Urothelium cell line (cell line): Measurements from ENCODE around the gene UBE2M.

ENCODE experiments used
- DNase-seq: peaks from one replicate; pipeline ENCODE4 v3.0.0; 2011; ENCODE audit warnings: low spot score, mixed read lengths
- FAIRE-seq: peaks from 2 replicates; lab custom pipeline; 2011; peaks lifted over from hg19 to GRCh38; lab: Jason Lieb, UNC

The UBE2M gene

DNA sequence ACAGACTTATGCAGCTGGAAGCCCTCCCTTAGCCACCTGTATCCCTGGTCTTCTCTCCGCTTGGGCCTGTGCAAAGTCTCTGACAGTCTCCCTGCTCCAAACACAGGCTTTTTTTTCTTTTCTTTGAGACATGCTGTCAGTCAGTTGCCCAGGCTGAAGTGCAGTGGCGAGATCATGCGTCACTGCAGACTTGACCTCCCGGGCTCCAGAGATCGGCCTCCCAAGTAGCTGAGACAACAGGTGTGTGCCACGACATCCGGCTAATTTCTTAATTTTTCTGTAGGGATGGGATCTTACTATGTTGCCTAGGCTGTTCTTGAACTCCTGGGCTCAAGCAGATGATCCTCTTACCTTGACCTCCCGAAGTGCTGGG is 13.2 kb upstream of the UBE2M start:
- no peak for FAIRE-seq
- no peak for DNase-seq

DNA sequence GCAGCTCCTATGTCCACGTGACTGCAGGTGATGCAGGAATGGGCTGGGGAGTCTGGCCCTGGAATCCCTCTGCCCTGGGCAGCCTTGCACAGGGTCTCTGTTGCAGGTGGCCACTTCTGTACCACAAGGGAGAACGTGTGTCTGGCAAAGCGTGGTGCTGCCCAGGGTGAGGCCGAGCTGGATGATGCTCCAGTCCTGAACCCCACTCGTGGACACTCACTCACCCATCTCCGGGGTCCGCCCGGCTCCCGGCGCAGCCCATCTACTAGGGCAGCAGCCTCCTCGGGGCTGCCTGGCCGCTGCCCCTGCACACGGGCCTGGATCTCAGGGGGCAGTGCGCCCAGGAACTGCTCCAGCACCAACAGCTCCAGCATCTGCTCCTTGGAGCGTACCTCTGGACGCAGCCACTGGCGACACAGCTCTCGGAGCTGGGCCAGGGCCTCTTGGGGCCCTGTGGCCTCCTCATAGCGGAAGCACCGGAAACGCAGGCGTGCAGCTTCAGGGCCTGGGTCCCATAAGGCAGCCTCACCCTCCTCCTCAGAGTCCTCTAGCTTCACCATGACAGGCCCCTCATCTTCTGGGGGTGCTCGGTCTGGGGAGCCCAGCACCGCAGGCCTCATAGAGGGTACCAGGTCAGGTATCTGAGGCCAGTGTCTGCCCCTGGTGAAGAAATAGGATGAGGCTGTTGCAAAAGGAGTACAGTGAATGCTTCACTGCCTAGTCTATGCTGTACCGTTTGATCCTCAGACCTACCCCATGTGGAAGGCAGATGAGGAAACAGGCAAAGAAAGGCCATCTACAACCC is 12.6 kb upstream of the UBE2M start:
- FAIRE-seq (no peak), DNase-seq (no peak)

DNA sequence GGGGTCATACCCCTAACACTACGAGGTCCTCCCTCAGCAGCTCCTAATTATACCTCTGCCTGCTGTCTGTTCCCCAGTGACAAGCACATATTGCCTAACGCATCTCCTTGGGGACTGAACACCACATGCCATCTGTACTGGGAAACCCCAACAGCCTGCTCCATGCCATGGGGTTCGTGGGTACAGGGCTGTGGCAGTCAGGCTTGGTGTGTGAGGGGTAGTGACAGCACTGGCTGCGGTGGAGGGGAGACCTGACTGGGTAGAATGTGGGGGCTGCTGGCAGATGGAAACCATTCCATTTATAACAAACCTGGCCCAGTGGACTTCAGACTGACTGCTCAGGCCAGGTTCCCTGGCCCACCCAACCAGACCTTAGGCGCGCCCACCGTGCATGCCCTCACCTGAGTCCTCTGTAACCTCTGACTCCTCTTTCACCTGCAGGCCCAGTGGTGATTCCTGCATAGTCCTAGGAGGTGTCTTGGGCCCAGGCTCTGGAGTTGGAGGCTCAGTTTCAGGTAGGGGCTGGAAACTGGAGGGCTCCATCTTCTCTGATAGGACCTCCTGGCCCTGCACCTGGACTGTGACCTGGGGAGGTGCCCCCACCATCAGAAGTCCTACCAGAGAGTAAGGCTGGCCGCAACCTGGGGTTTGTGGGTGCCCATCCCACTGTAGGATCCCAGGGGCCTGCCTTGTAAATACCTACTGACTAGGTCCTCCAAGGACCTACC is 11.7 kb upstream of the UBE2M start:
- FAIRE-seq (no peak), DNase-seq (no peak)

DNA sequence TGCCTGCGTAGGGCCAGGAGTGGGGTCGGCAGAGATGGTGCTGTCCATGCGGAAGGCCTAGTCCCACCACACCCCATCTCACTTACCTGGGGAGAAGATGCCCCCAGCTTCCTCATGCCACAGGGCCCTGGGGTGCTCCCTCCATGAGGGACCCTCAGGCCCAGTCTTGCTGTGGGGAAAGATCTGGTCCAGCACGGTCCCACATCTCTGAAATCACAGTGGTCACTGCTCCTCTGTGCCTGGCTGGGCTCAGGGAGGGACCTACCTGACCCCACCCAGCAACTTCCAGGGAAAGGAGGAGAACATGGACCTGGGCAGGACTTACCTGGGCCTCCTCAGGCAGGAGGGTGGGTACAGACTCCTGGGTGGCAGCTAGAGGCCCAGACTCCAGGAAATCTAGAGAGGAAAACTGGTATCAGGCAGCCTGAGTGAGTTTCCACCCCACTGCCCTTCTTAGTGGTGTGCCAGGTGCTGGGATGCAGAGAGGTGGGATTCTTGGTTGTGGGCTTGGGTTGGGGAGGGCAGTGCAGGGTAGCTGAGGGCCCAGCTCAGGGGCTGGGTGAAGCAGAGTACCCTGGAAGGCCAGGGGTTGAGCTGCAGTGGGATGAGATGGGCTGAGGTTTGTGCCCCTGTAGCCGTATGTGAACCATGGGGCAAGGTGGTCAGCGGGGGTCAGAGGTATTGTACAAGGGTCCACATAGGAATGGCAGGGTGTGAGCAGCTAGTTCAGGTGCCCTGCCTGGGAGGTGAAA is 11.0 kb upstream of the UBE2M start:
- no peak for FAIRE-seq
- DNase-seq, result no peak

DNA sequence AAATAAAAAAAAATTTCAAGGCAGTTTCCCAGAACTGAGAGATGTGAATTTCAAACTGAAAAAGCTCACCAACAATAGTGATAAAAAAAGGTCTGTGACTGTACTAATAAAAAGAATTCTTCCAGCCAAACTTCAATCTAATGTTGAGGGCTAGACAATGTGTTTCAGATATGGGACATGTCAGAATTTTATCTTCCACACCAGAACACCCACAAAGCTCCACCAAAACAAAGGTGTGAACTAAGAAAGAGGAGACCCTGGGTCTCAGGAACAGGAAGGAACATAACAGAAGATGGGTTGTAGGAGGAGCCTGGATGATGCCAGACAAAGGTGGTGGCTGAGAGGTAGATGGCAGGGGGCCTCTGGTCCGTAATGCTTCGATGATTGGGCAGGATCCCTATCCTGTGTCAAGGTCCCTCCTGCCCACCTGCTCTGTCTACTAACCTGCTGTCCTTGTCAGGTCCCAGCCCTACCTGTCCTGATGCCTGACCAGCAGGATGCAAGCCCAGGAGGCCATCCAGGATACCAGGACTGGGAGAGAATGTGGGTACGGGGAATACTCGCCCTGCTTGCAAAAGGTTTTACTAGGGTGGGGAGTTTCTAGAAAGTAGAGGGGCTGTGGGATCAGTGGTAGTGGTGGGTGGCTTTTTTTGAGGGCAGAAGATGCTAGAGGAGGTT is 10.2 kb upstream of the UBE2M start:
- FAIRE-seq, result no peak
- DNase-seq, result no peak

DNA sequence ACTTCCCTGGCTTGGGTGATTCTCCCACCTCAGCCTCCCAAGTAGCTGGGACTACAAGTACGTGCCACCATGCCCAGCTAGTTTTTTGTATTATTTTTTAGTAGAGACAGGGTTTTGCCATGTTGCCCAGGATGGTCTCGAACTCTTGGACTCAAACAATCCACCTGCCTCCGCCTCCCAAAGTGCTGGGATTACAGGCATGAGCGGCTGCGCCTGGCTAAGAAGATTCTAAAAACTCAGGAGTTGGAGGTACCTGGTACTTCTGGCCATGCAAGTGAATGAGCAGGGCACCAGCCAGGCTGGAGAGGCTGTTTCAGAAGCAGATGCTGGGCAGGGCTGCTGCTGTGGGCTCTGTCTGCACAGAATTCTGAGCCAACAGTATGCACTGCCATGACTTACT is 8.6 kb upstream of the UBE2M start:
- FAIRE-seq (no peak), DNase-seq (no peak)

DNA sequence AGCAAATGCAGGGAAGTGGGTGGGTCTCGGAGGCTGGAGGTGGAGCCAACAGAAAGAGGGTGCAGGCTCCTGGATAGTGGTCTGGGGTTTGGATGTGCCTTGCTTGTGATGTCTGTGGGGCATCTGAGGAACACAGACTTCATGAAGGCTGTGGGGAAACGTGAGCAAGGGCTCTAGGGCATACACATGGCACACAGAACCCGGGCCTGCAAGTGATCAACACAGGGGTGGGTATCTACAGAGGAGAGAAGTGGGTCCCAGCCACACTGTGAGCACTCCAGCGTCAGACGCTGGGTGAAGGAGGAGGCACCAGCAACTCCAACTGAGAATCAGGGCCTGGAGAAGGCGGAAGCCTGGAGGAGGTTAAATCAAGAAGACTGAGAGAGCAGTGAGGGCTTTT is 5.4 kb upstream of the UBE2M start:
- DNase-seq (no peak), FAIRE-seq (no peak)

DNA sequence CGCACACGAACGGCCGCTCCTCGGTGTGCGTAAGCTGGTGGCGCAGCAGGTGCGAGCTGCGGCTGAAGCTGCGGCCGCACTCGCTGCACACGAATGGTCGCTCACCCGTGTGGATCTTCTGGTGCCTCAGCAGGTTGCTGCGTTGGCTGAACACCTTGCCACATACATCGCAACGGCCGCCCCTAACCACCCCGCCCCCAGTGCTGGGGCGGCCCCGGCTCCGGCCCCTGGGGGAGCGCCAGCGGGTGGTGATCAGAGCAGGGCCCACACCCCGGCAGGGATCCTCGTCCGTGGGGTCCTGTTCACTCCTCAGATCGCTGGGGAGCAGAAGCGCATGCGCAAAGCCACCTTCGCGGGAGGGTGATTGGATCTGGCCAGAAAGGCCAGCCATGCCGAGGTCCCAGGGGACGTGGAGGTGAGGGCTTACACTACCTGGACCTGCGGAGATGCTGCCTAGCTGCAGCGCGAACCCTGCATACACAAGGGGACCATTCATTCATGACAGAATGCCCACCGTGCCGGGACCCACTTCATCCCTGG is 4.7 kb upstream of the UBE2M start:
- FAIRE-seq (no peak), DNase-seq (no peak)

DNA sequence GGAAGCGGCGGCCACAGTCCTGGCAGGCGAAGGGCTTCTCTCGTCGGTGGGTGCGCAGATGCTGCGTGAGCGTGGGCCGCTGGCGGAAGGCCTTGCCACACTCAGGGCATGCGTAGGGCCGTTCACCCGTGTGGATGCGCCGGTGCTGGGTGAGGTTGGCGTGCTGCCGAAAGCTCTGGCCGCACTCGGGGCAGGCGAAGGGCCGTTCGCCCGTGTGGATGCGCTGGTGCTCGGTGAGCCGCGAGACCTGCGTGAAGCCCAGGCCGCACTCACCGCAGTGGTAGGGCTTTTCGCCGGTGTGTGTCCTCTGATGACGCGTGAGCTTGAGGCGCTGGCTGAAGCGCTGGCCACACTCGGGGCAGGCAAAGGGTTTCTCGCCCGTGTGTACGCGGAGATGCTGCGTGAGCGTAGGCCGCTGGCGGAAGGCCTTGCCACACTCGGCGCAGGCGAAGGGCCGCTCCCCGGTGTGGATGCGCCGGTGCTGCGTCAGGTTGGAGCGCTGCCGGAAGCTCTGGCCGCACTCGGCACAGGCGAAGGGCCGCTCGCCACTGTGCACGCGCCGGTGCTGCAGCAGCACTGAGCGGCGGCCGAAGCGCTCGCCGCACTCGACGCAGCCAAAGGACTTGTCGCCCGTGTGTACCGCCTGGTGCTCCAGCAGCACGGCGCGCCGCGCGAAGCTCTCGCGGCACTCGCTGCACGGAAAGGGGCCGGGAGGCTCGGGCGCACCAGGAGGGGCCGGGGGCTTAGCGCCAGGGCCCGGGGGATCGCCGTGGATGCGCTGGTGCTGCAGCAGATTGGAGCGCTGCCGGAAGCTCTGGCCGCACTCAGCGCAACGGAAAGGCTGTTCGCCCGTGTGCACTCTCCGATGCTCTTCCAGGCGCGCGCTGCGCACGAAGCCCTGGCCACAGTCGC is 4.0 kb upstream of the UBE2M start:
- FAIRE-seq (no peak), DNase-seq (no peak)

DNA sequence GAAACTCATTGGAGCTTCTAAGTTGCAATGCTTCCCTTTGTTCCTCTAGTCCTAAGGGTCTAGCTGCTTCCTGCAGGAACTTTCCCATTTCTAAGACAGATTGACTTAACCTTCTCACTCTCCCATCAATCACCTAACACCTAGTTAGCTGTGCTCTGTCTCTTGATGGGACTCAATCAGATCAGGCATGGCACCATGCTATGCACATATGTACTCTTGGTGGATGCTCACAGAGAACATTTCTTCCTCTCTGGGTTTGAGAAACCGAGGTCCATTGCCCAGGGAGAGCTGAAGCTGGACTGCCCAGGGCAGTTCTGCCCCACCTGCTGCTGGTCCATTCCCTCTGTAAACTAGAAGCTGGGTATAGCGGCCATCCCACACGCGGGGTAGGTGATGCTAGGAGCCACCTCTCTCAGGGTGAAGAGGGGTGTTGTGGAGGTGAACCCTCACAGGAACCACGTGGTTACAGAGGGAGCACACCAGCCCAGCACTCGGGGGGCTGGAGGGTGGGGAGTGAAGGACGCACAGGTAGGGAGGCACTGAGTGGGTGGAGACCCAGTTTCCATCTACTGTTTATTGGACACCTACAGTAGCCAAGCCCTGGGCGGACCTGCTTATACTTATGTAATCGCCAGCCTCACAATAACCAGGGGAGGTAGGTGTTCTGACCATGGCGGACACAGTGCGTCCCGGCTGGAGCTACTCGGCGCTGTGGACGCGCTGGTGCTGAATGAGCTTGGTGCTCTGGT is 3.1 kb upstream of the UBE2M start:
- FAIRE-seq (no peak), DNase-seq (no peak)

DNA sequence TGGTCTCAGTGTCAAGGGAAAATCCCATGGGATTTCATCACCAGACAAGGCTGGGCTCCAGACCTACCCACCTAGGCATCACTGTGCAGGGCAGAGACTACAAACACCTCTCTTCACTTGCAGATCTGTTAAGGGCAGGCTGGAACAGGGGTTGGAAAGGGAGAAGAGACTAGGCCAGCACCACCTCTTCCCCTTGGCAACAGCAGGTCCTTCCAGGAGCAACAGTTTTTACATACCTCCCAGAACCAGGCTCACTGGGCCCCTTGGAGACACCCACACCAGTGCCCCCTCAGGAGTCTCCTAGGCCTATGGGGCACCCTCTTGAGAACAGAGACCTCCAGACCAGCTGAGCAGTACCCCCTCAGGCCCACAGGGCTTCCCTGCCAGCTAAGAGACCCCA is 2.5 kb upstream of the UBE2M start:
- FAIRE-seq, result no peak
- no peak for DNase-seq

DNA sequence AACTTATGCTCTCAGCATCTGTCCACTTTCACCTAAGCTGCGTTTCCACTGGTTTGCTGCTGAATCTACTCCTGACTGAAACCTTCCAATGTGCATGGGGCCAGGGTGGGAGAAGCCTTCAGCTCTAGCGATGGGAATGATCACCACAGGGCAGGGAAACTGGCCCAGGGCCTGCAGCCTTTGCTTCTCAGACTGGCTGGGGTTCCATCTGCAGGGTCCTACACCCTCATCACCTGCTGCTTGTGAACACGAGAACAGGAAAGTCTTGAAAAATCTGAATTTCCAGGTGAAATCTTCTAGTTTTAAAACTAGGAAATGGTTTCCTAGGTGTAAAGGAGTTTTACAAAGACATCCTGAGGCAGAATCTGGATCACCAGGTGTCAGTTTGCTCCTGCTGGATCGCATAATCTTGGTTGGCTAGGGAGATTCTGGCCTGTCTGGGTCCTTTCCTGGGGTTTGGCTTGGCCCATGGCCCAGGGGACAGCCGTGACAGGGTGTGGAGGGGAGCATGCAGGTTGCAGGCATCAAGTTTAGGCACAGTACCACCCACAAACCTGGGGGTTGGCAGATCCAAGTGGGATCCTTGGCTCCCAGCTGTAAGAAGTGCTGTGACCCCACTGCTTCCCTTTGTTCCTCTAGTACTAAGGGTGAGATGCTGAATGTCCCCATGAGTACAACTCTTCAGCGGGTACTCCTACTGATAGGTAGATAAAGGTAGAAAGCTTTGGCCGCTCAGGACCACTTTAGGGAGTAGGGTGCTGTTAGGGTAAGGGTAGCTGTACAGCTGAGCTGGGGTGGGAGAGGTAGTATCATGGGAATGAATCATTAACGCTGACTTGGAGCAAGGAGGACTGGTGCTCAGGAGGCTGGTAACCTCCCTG is 1.8 kb upstream of the UBE2M start:
- no peak for FAIRE-seq
- no peak for DNase-seq

DNA sequence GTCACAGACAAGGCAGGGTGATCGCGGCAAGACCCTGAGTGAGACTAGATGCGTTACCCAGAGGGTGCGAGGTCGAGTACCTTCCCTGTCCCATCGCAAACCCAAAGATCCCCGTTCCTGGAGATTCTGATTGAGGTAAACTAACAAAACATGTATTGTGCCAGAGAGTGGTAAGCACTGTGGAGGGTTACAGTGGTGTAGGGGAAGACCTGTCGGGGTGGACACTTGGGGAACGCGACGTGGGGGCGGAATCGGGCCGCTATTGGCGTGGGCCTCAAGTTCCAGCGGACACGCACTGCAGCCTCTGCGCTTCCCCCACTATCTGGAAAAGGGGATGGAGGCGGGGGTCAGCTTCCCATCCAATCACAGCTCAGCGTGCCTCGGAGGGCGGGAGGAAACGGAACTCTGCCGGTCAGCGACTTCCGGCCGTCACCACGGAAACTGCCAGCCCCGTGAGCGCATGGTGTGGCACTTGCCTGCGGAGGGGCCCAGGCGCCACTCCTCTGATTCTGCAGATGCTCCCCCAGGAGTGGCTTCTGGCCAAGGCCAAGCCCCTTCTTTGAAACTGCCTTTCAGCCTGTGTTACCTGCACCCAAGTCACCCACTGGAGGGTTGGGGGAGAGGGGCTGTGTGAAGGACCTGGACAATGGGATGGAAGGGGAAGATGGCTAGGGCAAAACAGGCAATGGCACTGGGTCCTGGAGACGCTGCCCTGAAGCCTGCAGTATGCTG is 1.0 kb upstream of the UBE2M start:
- DNase-seq, result peak; percentile 87
- no peak for FAIRE-seq

DNA sequence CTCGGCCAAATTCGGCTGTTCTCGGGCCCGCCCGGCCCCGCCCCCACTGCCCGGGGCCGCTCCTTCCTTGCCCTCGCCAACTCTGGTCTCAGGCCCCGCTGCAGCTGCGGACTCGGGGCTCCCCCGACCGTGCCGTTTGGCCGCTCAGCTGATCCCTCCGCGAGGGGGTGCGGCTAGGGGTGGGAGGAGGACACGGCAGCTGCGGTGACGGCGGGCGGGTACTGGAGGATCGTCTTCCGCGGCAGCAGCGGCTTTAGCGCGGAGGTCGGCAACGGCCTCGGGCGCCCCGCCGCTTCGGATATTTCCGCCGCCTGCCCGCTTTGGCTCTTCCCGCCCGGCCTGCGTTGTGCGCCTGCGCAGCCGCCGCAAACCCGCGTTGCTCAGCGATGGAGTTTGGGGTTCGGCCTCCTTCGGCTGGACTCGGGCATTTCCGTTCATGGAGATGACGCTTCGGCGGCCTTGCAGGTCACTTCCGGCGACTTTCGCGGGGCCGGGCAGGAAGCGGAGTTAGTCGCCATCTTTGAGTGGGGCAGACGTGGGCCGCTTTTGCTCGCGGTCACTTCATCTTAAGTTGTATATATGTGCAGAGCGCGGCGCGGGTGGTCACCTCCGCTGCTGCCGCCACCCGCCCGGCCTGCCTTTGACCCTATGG is 338 bp upstream of the UBE2M start:
- peak; percentile 52 for FAIRE-seq

DNA sequence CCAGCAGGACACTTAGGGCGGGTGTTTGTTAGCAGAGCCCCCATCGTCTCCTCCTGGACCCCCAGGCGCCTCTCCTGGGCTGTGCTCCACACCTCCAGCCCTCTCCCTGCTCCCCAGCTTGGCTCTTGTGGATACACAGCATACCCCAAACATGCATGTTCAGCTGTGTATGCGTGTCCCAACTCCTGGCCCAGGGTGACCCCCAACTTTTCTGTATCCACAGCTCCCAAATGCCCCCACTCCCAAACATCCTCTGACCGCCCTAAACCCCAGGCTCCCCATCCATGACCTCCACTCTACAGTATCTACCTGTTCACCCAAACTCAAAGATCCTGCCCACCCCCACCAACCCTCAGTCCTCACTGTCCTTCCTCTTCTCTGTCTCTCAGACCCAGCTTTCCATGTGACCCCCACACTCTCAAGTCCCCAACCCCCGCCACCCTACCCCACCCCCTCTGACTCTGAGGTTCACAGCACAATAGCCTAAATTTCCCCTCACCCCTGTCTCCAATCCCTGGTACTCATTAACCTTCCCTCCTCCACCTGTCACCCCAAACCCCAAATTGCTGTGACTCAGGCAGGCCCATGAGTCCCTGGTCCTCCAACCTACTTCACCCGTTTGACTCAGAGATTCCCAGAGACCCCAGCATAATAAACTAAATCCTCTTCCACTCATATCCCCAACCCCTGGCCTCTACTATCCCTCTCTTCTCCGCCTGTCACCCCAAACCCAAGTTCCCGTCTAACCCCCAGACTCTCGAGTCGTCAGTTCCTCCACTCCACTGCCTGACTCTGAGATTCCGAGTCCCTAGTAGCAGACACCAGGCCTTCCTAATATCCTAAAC is 968 bp downstream of the UBE2M start:
- no peak for DNase-seq
- FAIRE-seq, result no peak

More for the DNA sequence above, 338 bp upstream of the UBE2M start:
- peak; percentile 89 for DNase-seq

DNA sequence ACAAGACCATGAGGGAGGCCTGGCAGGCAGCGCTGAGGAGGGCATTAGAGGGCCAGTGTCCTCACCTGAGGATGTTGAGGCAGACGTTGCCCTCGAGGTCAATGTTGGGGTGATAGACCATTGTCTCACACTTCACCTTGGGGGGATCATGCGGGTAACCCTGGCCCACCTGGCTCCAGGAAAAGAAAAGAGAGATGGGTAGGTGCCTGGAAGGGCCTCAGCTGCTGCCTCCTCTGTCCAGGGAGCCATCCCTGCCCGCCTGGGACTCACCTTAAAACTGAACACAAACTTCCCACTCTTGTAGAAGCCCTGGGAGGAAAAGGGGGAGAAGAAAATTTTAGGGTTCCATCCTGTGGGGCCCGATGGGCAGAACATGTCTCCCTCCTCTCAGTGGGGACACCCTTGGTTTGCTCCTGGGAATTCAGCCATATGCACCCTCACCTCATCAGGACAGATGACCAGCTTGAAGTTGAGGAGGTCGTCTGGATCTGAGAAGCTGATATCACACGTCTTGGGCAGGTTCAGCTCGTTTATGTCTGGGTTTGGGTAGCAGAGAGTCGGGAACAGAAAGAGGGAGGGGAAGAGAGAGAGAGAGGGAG is 1.7 kb downstream of the UBE2M start:
- no peak for DNase-seq
- FAIRE-seq, result no peak
